Measurements from ENCODE around the gene ITGB4. TPM values are rescaled to one million over a fixed set of nuclear protein-coding genes. Genes with fewer than 3 reads are reported as not detected.

The ITGB4 gene
- total and polyA plus RNA-seq, 2 experiments from 2014 or later = 6.1 to 9.7 TPM

- H4K20me1 ChIP-seq (replicated peaks; ENCODE audit: insufficient read depth) = no peaks in the 10 kb centered on the region
- ATAC-seq (no peak), DNase-seq (ENCODE audit: low spot score) (no peak)
- no peaks in the 10 kb centered on the region for H3K4me1 ChIP-seq (ENCODE audit: insufficient read depth)
- H3K4me1 Mint-ChIP-seq = peaks cover 13% of the 10 kb centered on the region
- no peaks in the 10 kb centered on the region for H3K9me2 ChIP-seq (ENCODE audit: insufficient read depth)
- H3K27me3 Mint-ChIP-seq (ENCODE audit: insufficient read depth, low read depth, poor library complexity) = peaks cover 16% of the 10 kb centered on the region
- H3K36me3 ChIP-seq (ENCODE audit: insufficient read depth) = no peaks in the 10 kb centered on the region
- no peaks in the 10 kb centered on the region; the same call in 2 of the 3 replicates for H3K36me3 Mint-ChIP-seq (ENCODE audit: low read depth)
- H3K27ac Mint-ChIP-seq = no peak overlapping the region
- H3K27ac ChIP-seq (ENCODE audit: low read depth) = no peak overlapping the region
- no peak overlapping the region for H3K4me2 ChIP-seq
- H3K4me3 Mint-ChIP-seq = no peak overlapping the region
- H3F3A ChIP-seq (replicated peaks; ENCODE audit: low read depth) = peaks cover 4% of the 10 kb centered on the region; the same call in 1 of the 2 replicates
- H3K4me3 ChIP-seq = no peak overlapping the region
- H3K9me3 Mint-ChIP-seq = no peaks in the 10 kb centered on the region; the same call in 2 of the 3 replicates
- H3K79me2 ChIP-seq (replicated peaks; ENCODE audit: insufficient read depth) = no peaks in the 10 kb centered on the region
- no peak for TF ChIP-seq POLR2AphosphoS5 (IDR thresholded peaks at IDR 0.05; ENCODE audit: low read depth)
- TF ChIP-seq, protein P1, sequence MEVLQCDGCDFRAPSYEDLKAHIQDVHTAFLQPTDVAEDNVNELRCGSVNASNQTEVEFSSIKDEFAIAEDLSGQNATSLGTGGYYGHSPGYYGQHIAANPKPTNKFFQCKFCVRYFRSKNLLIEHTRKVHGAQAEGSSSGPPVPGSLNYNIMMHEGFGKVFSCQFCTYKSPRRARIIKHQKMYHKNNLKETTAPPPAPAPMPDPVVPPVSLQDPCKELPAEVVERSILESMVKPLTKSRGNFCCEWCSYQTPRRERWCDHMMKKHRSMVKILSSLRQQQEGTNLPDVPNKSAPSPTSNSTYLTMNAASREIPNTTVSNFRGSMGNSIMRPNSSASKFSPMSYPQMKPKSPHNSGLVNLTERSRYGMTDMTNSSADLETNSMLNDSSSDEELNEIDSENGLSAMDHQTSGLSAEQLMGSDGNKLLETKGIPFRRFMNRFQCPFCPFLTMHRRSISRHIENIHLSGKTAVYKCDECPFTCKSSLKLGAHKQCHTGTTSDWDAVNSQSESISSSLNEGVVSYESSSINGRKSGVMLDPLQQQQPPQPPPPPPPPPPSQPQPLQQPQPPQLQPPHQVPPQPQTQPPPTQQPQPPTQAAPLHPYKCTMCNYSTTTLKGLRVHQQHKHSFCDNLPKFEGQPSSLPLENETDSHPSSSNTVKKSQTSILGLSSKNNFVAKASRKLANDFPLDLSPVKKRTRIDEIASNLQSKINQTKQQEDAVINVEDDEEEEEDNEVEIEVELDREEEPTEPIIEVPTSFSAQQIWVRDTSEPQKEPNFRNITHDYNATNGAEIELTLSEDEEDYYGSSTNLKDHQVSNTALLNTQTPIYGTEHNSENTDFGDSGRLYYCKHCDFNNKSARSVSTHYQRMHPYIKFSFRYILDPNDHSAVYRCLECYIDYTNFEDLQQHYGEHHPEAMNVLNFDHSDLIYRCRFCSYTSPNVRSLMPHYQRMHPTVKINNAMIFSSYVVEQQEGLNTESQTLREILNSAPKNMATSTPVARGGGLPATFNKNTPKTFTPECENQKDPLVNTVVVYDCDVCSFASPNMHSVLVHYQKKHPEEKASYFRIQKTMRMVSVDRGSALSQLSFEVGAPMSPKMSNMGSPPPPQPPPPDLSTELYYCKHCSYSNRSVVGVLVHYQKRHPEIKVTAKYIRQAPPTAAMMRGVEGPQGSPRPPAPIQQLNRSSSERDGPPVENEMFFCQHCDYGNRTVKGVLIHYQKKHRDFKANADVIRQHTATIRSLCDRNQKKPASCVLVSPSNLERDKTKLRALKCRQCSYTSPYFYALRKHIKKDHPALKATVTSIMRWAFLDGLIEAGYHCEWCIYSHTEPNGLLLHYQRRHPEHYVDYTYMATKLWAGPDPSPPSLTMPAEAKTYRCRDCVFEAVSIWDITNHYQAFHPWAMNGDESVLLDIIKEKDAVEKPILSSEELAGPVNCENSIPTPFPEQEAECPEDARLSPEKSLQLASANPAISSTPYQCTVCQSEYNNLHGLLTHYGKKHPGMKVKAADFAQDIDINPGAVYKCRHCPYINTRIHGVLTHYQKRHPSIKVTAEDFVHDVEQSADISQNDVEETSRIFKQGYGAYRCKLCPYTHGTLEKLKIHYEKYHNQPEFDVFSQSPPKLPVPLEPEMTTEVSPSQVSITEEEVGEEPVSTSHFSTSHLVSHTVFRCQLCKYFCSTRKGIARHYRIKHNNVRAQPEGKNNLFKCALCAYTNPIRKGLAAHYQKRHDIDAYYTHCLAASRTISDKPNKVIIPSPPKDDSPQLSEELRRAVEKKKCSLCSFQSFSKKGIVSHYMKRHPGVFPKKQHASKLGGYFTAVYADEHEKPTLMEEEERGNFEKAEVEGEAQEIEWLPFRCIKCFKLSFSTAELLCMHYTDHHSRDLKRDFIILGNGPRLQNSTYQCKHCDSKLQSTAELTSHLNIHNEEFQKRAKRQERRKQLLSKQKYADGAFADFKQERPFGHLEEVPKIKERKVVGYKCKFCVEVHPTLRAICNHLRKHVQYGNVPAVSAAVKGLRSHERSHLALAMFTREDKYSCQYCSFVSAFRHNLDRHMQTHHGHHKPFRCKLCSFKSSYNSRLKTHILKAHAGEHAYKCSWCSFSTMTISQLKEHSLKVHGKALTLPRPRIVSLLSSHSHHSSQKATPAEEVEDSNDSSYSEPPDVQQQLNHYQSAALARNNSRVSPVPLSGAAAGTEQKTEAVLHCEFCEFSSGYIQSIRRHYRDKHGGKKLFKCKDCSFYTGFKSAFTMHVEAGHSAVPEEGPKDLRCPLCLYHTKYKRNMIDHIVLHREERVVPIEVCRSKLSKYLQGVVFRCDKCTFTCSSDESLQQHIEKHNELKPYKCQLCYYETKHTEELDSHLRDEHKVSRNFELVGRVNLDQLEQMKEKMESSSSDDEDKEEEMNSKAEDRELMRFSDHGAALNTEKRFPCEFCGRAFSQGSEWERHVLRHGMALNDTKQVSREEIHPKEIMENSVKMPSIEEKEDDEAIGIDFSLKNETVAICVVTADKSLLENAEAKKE (CRISPR knock-in tag; IDR thresholded peaks at IDR 0.05) = no peak
- TF ChIP-seq STAT1 (IDR thresholded peaks at IDR 0.05; ENCODE audit: unreplicated experiment) = no peak
- TF ChIP-seq EZH2 (IDR thresholded peaks at IDR 0.05; ENCODE audit: low read depth, unreplicated experiment) = no peak
- no peak for TF ChIP-seq ZNF331 (CRISPR knock-in tag; IDR thresholded peaks at IDR 0.05; ENCODE audit: low read depth)
- TF ChIP-seq, protein P2, sequence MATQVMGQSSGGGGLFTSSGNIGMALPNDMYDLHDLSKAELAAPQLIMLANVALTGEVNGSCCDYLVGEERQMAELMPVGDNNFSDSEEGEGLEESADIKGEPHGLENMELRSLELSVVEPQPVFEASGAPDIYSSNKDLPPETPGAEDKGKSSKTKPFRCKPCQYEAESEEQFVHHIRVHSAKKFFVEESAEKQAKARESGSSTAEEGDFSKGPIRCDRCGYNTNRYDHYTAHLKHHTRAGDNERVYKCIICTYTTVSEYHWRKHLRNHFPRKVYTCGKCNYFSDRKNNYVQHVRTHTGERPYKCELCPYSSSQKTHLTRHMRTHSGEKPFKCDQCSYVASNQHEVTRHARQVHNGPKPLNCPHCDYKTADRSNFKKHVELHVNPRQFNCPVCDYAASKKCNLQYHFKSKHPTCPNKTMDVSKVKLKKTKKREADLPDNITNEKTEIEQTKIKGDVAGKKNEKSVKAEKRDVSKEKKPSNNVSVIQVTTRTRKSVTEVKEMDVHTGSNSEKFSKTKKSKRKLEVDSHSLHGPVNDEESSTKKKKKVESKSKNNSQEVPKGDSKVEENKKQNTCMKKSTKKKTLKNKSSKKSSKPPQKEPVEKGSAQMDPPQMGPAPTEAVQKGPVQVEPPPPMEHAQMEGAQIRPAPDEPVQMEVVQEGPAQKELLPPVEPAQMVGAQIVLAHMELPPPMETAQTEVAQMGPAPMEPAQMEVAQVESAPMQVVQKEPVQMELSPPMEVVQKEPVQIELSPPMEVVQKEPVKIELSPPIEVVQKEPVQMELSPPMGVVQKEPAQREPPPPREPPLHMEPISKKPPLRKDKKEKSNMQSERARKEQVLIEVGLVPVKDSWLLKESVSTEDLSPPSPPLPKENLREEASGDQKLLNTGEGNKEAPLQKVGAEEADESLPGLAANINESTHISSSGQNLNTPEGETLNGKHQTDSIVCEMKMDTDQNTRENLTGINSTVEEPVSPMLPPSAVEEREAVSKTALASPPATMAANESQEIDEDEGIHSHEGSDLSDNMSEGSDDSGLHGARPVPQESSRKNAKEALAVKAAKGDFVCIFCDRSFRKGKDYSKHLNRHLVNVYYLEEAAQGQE (IDR thresholded peaks at IDR 0.05; ENCODE audit: unreplicated experiment) = no peak
- TF ChIP-seq NANOG (IDR thresholded peaks at IDR 0.05; ENCODE audit: borderline replicate concordance) = no peak
- no peak for TF ChIP-seq CREB1 (CRISPR knock-in tag; IDR thresholded peaks at IDR 0.05; ENCODE audit: low read depth)
- no peak for TF ChIP-seq ZNF114 (CRISPR knock-in tag; IDR thresholded peaks at IDR 0.05)
- TF ChIP-seq ETS1 (IDR thresholded peaks at IDR 0.05) = no peak
- TF ChIP-seq, protein P3, sequence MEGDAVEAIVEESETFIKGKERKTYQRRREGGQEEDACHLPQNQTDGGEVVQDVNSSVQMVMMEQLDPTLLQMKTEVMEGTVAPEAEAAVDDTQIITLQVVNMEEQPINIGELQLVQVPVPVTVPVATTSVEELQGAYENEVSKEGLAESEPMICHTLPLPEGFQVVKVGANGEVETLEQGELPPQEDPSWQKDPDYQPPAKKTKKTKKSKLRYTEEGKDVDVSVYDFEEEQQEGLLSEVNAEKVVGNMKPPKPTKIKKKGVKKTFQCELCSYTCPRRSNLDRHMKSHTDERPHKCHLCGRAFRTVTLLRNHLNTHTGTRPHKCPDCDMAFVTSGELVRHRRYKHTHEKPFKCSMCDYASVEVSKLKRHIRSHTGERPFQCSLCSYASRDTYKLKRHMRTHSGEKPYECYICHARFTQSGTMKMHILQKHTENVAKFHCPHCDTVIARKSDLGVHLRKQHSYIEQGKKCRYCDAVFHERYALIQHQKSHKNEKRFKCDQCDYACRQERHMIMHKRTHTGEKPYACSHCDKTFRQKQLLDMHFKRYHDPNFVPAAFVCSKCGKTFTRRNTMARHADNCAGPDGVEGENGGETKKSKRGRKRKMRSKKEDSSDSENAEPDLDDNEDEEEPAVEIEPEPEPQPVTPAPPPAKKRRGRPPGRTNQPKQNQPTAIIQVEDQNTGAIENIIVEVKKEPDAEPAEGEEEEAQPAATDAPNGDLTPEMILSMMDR (conservative IDR thresholded peaks at IDR 0.05; ENCODE audit: low read depth in 2 of 2) = no peak
- no peak for TF ChIP-seq JUNB (IDR thresholded peaks at IDR 0.05; ENCODE audit: unreplicated experiment)
- TF ChIP-seq EZH2phosphoT487 (IDR thresholded peaks at IDR 0.05; ENCODE audit: unreplicated experiment) = no peak
- H2AFZ ChIP-seq = no peak overlapping the region
- H3K27me3 ChIP-seq (ENCODE audit: insufficient read depth) = no peaks in the 10 kb centered on the region
Observed at GRCh38 chr17:75757086-75757681, 35.9 kb downstream of the ITGB4 start.

Data from GM23338 (cell line).